ENCODE data around the gene DNAJB4. TPM values are rescaled to one million over a fixed set of nuclear protein-coding genes. Genes with fewer than 3 reads are reported as not detected.

Gene DNAJB4
- total and polyA plus RNA-seq, 2 of the 8 experiments (the other 6 are each of a cell fraction or from before 2014, with no cell fraction given), result 6.6 to 21.8 TPM

DNA sequence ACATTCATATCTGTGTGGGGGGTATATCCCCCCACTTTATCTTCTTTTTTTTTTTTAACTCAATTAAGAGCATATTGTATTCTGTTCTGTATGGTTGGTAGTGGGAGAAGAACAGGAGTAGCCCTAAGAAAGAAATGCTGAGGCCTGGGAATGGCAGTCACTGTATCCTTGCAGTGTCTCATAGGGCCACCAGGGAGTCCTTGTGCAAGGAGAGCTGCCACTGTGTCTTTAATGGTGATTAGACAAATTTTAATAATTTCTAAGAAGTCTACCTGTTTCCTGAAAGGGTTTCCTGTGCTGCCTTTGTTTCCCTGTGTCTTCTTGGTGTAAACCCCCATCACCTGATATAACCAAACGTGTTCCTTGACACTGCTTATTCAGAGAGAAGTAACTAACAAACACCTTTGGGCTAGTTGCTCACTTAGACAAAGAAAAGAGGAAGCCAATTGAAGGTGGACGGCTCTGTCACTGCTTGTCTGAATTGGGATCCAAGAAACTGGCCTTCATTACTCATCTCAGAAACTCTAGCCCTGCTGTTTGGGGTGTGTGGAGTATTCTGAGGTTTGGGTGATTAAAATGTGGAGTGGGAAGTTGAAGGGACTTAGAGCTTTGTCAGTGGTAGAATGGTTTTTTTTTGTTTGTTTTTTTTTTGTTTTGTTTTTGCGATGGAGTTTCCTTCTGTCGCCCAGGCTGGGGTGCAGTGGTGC lies 56.3 kb downstream of the DNAJB4 start (continued):
- TF ChIP-seq, protein P1, sequence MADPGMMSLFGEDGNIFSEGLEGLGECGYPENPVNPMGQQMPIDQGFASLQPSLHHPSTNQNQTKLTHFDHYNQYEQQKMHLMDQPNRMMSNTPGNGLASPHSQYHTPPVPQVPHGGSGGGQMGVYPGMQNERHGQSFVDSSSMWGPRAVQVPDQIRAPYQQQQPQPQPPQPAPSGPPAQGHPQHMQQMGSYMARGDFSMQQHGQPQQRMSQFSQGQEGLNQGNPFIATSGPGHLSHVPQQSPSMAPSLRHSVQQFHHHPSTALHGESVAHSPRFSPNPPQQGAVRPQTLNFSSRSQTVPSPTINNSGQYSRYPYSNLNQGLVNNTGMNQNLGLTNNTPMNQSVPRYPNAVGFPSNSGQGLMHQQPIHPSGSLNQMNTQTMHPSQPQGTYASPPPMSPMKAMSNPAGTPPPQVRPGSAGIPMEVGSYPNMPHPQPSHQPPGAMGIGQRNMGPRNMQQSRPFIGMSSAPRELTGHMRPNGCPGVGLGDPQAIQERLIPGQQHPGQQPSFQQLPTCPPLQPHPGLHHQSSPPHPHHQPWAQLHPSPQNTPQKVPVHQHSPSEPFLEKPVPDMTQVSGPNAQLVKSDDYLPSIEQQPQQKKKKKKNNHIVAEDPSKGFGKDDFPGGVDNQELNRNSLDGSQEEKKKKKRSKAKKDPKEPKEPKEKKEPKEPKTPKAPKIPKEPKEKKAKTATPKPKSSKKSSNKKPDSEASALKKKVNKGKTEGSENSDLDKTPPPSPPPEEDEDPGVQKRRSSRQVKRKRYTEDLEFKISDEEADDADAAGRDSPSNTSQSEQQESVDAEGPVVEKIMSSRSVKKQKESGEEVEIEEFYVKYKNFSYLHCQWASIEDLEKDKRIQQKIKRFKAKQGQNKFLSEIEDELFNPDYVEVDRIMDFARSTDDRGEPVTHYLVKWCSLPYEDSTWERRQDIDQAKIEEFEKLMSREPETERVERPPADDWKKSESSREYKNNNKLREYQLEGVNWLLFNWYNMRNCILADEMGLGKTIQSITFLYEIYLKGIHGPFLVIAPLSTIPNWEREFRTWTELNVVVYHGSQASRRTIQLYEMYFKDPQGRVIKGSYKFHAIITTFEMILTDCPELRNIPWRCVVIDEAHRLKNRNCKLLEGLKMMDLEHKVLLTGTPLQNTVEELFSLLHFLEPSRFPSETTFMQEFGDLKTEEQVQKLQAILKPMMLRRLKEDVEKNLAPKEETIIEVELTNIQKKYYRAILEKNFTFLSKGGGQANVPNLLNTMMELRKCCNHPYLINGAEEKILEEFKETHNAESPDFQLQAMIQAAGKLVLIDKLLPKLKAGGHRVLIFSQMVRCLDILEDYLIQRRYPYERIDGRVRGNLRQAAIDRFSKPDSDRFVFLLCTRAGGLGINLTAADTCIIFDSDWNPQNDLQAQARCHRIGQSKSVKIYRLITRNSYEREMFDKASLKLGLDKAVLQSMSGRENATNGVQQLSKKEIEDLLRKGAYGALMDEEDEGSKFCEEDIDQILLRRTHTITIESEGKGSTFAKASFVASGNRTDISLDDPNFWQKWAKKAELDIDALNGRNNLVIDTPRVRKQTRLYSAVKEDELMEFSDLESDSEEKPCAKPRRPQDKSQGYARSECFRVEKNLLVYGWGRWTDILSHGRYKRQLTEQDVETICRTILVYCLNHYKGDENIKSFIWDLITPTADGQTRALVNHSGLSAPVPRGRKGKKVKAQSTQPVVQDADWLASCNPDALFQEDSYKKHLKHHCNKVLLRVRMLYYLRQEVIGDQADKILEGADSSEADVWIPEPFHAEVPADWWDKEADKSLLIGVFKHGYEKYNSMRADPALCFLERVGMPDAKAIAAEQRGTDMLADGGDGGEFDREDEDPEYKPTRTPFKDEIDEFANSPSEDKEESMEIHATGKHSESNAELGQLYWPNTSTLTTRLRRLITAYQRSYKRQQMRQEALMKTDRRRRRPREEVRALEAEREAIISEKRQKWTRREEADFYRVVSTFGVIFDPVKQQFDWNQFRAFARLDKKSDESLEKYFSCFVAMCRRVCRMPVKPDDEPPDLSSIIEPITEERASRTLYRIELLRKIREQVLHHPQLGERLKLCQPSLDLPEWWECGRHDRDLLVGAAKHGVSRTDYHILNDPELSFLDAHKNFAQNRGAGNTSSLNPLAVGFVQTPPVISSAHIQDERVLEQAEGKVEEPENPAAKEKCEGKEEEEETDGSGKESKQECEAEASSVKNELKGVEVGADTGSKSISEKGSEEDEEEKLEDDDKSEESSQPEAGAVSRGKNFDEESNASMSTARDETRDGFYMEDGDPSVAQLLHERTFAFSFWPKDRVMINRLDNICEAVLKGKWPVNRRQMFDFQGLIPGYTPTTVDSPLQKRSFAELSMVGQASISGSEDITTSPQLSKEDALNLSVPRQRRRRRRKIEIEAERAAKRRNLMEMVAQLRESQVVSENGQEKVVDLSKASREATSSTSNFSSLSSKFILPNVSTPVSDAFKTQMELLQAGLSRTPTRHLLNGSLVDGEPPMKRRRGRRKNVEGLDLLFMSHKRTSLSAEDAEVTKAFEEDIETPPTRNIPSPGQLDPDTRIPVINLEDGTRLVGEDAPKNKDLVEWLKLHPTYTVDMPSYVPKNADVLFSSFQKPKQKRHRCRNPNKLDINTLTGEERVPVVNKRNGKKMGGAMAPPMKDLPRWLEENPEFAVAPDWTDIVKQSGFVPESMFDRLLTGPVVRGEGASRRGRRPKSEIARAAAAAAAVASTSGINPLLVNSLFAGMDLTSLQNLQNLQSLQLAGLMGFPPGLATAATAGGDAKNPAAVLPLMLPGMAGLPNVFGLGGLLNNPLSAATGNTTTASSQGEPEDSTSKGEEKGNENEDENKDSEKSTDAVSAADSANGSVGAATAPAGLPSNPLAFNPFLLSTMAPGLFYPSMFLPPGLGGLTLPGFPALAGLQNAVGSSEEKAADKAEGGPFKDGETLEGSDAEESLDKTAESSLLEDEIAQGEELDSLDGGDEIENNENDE (IDR thresholded peaks at IDR 0.05; ENCODE audit: insufficient replicate concordance, low read length), result no peak
- TF ChIP-seq EGR1 (IDR thresholded peaks at IDR 0.05; ENCODE audit: borderline replicate concordance, low read depth, low read length) (no peak), BCL11A (IDR thresholded peaks at IDR 0.05; ENCODE audit: low read depth in 2 of 2, low read length in 2 of 2) (no peak)
